Measurements from ENCODE around the gene C1orf53.

The C1orf53 gene

DNA sequence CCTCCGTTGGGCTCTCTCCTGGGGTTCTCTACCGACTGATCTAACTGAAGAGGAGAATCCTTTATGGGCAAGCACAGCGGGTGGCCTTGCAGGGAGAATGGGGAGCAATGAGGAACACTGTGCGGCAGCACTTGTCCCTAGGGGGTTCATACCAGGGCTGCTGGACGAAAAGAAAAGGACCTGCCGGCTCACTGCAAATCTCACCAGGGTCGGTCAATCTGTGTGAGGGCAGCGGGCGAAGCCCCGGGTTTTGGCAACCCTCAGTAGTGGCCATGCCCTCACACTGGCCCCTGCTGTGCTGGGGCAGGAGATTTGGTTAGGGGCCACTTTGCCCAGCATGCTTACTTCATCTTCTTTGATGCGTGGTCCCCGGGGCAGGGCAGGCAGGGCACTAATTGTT is 20.6 kb downstream of the C1orf53 start:
- DNase-seq (ENCODE audit: insufficient read length, low spot score) (no peak), FAIRE-seq (no peak)
- TF ChIP-seq CTCF (IDR thresholded peaks at IDR 0.05; ENCODE audit: insufficient read depth, missing control alignments), result no peak

DNA sequence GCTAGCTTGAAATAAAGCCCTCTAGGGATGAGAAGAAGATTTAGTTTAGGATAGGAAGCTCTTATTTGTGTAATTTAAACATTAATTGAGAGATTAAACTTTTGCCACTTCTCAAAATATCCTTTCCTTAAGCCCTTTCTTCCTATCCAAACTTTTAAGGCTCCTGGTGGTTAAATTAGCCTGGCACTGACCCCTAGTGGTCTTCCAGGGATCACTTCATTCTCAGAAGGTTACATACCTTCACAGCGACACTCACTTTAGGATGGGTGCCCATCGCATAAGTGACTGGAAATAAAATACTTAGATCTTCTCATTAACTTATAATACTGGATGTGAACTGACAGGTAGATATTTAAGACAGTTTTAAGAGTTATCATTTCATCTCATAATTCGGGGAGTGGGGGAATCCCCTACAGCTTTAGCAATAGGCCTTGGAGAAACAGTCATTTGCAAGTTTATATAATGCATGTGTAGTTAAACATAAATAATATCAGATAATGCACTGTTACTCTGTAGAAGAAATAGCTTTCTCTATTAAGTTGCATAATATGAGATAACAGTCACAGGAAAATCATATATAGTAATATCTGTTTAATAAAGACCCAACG is 22.2 kb downstream of the C1orf53 start:
- DNase-seq (ENCODE audit: insufficient read length, low spot score) (no peak), FAIRE-seq (peak; percentile 98)
- TF ChIP-seq CTCF (IDR thresholded peaks at IDR 0.05; ENCODE audit: insufficient read depth, missing control alignments), result peak; percentile 96

DNA sequence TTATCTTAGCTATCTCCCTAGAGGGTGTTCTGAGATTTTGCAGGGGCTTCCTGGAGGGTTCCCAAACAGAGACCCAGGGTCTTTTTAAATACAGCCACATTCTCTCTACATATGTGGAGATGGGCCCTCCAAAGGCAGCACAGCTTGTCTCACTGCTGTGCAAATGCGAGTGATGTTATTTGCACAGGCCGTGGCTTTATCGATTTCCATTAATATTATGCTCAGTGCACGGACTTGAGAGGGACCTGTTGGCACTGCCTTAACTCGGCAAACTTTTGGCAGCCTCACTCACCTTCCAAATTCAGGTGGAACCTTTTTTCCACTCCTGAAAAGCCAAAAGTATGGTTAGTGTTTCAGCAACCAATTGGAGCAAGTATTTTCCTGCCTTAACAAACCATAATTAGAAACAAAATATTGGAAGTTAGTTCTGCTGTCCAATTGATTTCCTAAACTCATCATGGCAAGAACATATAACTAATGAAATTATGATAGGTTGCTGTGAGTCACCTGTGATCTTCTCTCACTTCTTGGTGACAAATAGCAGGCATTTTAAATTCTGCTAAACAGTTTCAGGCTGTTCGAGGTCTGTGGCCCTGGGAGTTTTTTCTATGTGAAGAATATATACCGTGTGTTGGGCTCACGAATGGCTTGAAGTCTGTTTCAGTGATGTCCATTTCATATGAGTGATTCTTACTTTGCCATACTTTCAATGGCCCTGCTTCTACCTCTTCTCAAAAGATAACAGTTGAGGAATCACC is 25.7 kb downstream of the C1orf53 start:
- no peak for TF ChIP-seq CTCF (IDR thresholded peaks at IDR 0.05; ENCODE audit: insufficient read depth, missing control alignments)

GRCh38 chr1:197928849-197929336 is 26.5 kb downstream of the C1orf53 start:
- TF ChIP-seq CTCF (IDR thresholded peaks at IDR 0.05; ENCODE audit: insufficient read depth, missing control alignments), result no peak

More for the DNA sequence above, 25.7 kb downstream of the C1orf53 start:
- no peak for DNase-seq (ENCODE audit: insufficient read length, low spot score)
- no peak for FAIRE-seq

DNA sequence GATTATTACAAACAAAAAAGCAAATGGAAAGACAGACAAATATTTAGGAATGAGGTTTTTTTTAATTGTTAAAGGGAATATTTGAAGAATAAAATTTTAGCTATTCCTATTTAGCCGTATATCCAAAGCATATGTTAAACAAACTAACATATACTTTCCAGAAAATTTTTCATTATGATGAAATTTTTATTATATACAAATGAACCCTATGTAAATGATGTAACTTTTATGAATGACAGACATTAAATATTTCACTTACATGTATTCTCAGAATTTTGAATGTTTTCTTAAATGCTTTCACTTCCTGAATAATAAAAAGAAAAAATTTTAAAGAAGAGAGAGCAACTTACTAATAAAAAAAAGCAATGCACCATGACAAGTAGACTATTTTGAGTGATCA is 30.6 kb downstream of the C1orf53 start:
- no peak for TF ChIP-seq CTCF (IDR thresholded peaks at IDR 0.05; ENCODE audit: insufficient read depth, missing control alignments)
- DNase-seq (ENCODE audit: insufficient read length, low spot score) (no peak), FAIRE-seq (no peak)

More at GRCh38 chr1:197928849-197929336, 26.5 kb downstream of the C1orf53 start:
- FAIRE-seq, result no peak
- no peak for DNase-seq (ENCODE audit: insufficient read length, low spot score)

DNA sequence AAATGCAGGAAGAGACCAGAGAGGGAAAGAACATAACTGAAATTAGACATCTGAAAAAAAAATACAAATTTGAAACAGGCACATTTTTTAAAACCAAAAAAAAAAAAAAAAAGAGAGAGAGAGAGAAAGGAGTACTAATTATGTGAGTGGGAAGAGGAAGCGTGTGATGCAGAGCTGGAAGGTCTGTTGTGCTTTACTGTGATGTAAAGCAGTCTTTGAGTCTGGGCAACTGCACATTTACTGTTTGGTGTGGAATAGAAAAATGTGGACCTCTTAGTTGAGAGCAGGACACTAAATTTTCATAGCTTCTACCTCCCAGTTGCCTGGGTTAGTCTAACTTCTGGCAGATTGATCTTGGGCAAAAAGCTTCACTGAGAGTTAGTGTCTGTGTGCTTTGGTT is 31.2 kb downstream of the C1orf53 start:
- FAIRE-seq, result peak; percentile 11
- DNase-seq (ENCODE audit: insufficient read length, low spot score), result no peak
- no peak for TF ChIP-seq CTCF (IDR thresholded peaks at IDR 0.05; ENCODE audit: insufficient read depth, missing control alignments)

- FAIRE-seq (peak; percentile 48), DNase-seq (ENCODE audit: insufficient read length, low spot score) (no peak)
- no peak for TF ChIP-seq CTCF (IDR thresholded peaks at IDR 0.05; ENCODE audit: insufficient read depth, missing control alignments)
Observed at GRCh38 chr1:197937381-197937780, 35.0 kb downstream of the C1orf53 start.
